Astrocyte (in vitro differentiated cells and primary cell): ENCODE results near the gene TEN1.

ENCODE experiments used
- EZH2 ChIP-seq: IDR thresholded peaks from 2 replicates; pipeline ENCODE4 v1.6.1; 2012; ENCODE audit warnings: mild to moderate bottlenecking, low read length, inconsistent platforms; ENCODE audit not compliant: insufficient read depth
- TF ChIP-seq, protein P1 (sequence below): IDR thresholded peaks from 2 replicates; pipeline ENCODE4 v1.5.1; 2011; ENCODE audit warnings: low read depth, mild to moderate bottlenecking, inconsistent platforms, low read length, moderate library complexity; ENCODE audit not compliant: insufficient read depth

DNA sequence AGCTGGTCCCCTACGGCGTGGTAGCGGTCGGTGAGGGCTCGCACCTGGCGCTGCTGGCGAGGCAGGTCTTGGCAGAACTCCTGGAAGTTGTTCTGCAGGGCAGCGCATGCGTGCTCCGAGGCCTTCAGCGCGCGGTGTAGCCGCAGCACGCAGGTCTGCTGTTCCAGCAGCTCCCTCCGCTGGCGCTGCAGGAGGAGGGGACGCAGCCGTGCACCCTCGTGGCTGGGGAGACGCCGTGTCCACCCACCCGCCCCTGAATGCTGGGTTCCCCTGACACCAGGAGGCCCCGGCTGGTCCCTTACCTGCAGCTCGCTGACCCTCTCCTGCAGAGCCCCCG is 35.9 kb downstream of the TEN1 start:
- TF ChIP-seq EZH2: no peak
- TF ChIP-seq, protein P1, sequence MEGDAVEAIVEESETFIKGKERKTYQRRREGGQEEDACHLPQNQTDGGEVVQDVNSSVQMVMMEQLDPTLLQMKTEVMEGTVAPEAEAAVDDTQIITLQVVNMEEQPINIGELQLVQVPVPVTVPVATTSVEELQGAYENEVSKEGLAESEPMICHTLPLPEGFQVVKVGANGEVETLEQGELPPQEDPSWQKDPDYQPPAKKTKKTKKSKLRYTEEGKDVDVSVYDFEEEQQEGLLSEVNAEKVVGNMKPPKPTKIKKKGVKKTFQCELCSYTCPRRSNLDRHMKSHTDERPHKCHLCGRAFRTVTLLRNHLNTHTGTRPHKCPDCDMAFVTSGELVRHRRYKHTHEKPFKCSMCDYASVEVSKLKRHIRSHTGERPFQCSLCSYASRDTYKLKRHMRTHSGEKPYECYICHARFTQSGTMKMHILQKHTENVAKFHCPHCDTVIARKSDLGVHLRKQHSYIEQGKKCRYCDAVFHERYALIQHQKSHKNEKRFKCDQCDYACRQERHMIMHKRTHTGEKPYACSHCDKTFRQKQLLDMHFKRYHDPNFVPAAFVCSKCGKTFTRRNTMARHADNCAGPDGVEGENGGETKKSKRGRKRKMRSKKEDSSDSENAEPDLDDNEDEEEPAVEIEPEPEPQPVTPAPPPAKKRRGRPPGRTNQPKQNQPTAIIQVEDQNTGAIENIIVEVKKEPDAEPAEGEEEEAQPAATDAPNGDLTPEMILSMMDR: no peak
